HG03095 (cell line): ENCODE results near the gene TOMM7.
A peak's percentile ranks its signal among the peaks of the same experiment; 100 is the strongest.
"Not testable (repeated sequence)": the region's sequence is repeated elsewhere in the genome, so short reads cannot be mapped to it uniquely, and the experiment has no call there.

Experiments used
- ATAC-seq: cut with Tn5 transposase; IDR thresholded peaks from one replicate; pipeline ENCODE4 v1.9.1; 2021; ENCODE audit warnings: moderate library complexity; ENCODE audit not compliant: unreplicated experiment

Gene TOMM7

DNA sequence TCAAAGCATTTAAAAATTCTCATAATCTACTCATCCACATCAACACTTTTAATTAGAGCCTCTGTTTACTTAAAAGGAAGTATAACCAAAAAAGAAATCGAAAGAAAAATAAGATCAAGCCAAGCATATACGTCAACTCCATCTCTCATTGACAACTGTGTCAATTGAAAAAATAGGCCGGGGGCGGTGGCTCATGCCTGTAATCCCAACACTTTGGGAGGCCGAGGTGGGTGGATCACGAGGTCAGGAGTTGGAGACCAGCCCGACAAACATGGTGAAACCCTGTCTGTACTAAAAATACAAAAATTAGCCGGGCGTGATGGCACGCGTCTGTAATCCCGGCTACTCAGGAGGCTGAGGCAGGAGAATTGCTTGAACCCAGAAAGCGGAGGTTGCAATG lies 32.0 kb downstream of the TOMM7 start:
- ATAC-seq = not testable (repeated sequence)

- ATAC-seq = no peak
These were observed 34.7 kb downstream of the TOMM7 start for GRCh38 chr7:22787951-22788350.

DNA sequence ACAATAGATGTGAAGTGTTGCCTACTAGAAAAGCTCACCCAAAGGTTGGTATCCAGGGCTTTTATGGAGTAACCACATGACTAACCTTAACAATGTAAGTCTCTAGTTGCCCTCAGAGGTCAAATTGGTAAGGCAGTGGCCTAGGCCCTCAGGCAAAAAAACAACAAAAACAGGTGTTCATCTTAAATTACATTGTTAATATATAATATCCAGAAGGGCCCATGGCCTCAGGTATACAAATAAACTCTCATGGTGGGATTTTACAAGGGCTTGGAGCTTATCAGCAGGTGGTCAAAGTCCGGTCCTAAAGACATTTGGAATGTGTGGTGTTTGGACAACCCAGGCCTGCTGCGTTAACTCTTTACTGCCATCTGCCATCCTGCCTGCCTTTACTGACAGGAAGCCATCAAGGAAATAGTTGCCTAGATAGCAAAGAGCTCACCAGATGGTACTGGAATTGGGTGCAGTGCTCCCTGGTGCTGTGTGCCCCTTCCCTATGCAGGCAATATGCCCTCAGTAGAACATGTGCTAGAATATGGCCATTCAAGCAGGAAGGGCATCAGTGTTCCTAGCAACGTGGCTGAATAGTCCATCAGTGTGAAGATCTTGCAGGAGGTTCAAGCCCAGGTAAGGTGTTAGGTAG lies 36.2 kb downstream of the TOMM7 start:
- ATAC-seq = no peak

DNA sequence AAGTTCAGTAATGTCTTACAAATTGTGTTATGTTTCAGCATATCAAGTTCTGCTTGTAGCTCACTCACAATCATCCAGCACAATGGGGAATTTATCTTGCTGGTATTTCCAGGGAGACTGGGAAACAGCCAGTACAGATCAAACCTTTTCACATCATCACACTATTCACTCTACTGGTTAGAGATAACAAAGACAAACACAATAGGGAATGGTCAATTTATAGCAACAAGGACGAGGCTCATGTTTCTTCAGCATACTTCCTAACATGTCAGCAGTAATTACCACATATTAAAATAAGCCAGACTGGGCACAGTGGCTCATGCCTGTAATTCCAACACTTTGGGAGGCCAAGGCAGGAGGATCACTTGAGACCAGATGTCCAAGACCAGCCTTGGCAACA lies 38.3 kb downstream of the TOMM7 start:
- ATAC-seq = no peak

DNA sequence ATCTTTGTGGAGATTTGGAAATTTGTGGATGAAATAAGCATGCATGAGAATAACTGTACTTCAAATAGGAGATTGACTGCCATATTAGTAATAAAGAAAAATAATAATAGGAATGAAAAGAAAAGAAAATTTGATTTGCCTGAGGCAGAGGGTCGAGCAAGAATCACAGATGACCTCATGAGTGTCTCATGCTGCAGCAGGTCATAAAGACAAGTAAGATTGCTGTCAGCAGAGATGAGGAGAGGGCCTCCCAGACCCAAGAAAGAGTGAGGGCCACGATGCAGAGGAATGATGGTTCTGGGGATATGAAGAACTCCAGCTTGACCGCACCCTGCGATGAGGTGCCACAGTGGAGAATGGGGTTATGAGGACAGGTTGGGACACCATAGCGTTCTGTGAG lies 39.2 kb downstream of the TOMM7 start:
- no peak for ATAC-seq

GRCh38 chr7:22782616-22783232 lies 39.9 kb downstream of the TOMM7 start:
- ATAC-seq = peak; percentile 77

DNA sequence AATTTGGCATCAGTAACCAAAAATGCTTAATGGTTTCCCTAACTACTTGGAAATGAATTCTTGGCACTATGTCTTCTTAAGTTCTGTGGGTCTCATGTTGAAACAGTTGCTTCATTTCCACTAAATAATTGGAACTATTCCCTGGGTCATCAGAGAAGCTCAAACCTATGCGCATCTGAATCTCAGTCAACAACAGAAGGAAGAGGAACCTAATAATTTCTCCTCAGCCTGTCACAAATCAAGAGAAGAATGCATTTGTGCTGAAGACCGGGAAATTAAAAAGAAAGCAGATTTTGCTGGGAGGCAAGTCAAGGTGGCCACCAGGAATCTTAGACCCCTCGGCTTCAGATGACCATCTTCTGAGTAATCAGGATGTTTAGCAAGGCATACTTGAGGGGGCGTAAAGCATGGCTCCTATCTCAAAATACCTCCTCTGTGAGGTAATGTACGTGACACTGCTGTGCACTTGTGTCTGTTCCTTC lies 41.4 kb downstream of the TOMM7 start:
- ATAC-seq = no peak

DNA sequence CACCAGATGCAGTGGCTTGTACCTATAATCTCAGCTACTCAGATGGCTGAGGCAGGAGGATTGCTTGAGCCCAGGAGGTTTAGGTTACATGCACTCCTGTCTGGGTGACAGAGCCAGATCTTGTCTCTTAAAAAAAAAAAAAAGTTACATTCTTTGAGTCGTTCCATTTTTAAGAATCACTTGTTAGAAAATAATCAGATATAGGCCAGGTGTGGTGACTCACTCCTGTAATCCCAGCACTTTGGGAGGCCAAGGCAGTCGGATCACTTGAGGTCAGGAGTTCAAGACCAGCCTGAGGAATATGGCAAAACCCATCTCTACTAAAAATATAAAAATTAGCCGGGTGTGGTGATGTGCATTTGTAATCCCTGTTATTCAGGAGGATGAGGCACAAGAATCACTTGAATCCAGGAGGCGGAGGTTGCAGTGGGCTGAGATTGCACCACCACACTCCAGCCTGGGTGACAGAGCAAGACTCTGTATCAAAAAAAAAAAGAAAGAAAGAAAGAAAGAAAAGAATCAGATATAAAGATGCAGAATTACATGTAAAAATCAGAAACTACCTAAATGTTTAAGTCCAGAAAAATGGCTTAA lies 42.8 kb downstream of the TOMM7 start:
- not testable (repeated sequence) for ATAC-seq

GRCh38 chr7:22776964-22777363 lies 45.7 kb downstream of the TOMM7 start:
- no peak for ATAC-seq

DNA sequence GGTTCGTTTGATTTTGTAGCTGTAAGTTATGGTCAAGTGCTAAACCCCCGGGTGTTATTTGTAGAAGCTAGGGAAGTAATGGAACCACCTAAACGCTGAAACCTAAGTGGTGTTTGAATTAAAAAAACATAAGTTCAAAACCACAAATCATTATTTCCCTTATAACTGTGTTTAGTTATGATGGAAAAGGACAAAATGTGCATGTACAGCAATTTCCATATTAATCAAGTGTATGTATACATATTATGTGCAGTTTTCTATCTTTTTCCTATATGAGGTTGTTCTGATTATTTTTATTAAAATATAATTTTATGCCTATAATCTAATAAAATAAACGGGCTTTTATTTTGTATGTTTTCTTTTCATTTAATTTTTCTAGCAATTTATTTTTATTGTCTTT lies 49.8 kb downstream of the TOMM7 start:
- ATAC-seq = no peak

GRCh38 chr7:22771872-22772228 lies 50.8 kb downstream of the TOMM7 start:
- ATAC-seq = no peak

DNA sequence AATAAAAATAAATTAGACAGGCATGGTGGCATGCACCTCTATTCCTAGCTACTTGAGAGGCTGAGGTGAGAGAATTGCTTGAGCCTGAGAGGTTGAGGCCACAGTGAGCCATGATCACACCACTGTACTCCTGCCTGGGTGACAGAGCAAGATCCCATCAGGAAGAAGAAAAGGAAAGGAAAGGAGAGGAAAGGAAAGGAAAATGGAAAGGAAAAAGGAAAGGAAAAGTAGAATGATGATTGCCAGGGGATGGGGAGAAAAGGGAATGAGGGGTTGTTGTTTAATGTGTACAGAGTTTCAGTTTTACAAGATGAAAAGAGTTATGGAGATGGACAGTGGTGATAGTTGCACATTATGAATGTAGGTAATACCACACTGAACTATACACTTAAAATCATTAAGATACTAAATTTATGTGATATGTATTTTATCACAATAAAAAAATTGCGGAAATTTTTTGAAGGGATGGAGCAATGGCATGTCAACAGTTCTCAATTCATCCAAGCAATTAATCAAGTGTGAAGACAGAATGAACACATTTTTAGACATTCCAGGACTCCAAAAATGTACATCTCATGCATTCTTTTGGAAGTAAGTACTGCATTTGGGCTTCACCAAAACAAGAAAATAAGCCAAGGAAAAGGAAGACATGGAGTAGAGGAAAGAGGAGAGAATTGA lies 51.3 kb downstream of the TOMM7 start:
- ATAC-seq = no peak

GRCh38 chr7:22765609-22766008 lies 57.0 kb downstream of the TOMM7 start:
- peak; percentile 91 for ATAC-seq
